Stimulated activated CD4-positive, alpha-beta T cell treated with anti-CD3 and anti-CD28 coated beads, Interleukin-12 subunit alpha, Interleukin-12 subunit beta, amount 100 ng/mL, for 4 hours (primary cell): ENCODE data around the gene XPR1.
"Not testable (repeated sequence)": the region's sequence is repeated elsewhere in the genome, so short reads cannot be mapped to it uniquely, and the experiment has no call there.

ENCODE experiments used
- DNase-seq: peaks from one replicate; pipeline ENCODE4 v3.0.0-alpha.2; 2020

XPR1 gene

DNA sequence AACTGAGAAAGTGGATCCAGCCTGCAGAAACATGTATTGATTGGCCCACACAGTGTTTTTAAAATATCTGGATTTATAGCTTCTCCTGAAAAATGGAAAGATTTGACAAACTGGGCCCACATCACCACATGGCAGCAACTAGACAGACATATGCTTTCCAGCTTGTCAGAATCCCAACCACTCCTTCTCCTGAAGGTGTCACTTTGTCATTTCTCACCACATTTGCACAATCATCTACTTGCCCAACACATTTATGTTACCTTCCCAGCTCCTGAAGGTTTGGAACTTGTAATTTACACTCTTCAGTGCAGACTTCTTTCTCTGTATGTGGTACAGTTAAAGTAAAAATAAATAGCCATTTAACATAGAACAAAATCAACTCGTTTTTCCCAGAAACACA is 154.8 kb downstream of the XPR1 start:
- DNase-seq, result no peak

GRCh38 chr1:180787628-180788307 is 155.9 kb downstream of the XPR1 start:
- no peak for DNase-seq

GRCh38 chr1:180789460-180789859 is 157.6 kb downstream of the XPR1 start:
- no peak for DNase-seq

DNA sequence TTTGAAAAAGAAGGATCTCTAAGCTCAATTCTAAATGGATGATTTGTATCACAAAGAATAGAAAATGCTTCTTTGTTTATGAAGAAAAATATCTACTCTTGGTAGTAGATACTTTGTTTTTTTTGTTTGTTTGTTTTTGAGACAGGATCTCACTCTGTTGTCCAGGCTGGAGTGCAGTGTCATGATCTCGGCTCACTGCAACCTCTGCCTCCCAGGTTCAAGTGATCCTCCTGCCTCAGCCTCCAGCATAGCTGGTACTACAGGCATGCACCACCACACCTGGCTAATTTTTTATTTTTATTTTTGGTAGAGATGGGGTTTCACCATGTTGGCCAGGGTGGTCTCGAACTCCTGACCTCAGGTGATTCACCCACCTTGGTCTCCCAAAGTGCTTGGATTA is 159.3 kb downstream of the XPR1 start:
- not testable (repeated sequence) for DNase-seq

DNA sequence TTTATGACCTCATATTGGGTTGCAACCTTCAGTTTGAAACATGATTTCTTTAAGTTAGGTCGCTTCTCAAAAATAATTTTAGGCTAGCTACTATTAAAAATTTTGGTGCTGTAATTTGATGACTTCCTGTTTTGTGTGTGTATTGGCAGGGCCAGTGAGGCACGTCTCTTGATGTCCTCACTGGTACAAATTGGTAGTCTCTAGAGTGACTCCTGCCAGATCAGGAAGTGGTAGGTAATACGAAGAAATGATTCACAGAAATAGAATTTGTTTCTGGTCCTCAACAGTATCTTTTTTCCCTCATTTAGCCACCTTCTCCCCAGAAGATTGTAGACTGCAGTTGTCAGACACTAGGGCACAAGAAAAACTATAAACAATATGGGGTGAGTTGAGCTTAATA is 160.0 kb downstream of the XPR1 start:
- no peak for DNase-seq

DNA sequence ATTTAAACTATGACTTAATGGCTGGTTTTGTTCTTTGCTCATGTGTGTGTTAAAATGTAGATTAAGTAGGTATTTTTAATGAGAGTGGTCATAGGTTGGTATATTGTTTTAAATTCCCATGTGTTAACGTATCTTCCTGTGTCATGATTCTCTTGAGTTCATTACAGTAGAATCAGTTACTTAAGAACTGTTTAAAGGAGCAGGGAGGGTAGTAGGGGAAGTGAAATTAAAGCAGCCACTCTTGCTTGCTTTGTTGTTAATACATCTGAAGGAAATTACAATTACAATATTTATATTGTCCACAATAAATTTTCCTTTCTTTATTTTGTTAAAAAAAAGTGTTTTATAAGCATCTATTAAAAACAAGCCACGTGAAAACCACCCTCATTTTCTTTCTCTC is 161.6 kb downstream of the XPR1 start:
- DNase-seq, result no peak

DNA sequence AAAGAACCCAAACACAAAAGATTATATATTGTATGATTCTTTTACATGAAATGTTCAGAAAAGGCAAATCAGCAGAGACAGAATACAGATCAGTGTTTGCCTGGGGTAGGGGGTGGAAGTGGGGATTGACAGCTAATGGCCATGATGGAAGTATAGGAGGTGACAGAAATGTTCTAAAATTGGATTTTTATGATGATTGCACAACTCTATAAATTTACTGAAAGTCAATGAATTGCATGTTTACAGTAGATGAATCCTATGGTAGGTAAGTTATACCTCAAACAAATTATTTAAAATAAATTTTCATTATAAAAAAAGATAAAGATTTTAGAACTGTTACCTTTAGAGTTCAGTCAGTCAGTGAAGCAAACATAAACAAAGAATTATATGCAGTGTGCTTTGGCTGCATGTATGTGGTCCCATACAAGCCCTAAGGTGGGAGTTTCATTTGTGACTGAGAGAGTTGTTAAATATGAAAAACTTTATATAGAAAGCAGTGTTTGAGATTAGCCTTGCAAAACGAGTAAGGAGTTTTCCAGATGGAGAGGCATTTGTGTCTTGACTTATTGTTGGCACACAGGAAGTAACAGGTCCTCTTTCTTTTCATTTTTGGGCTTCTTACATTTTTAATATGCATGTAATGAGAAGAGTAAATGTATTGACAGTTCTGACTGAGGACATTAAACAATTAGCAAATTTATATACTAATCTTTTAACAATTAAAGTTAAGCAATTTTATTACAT is 165.2 kb downstream of the XPR1 start:
- DNase-seq, result no peak

- DNase-seq, result no peak
Measured at GRCh38 chr1:180800945-180801344, 169.1 kb downstream of the XPR1 start.

GRCh38 chr1:180802813-180803212 is 171.0 kb downstream of the XPR1 start:
- no peak for DNase-seq

DNA sequence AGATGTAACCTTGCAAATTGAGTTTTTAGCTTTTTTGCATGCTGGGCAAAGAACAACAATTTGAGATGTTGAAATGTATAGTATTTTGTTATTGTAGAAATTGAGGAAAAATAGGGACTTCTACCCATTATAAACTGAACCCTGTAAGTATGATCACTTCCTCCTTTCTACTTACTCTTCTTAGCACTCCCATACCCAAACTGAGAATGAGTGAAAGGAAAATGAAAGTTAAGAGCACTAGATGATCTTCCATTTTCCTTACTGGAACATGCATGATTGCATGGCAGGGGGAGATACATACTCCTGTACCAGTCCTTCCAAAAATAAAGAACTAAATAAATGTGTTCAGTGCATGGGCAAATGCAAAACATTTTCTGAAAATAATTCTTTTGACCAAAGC is 173.5 kb downstream of the XPR1 start:
- no peak for DNase-seq

GRCh38 chr1:180811298-180811697 is 179.5 kb downstream of the XPR1 start:
- DNase-seq, result no peak

GRCh38 chr1:180811886-180812285 is 180.1 kb downstream of the XPR1 start:
- DNase-seq, result no peak

- no peak for DNase-seq
Measured at GRCh38 chr1:180814258-180814657, 182.4 kb downstream of the XPR1 start.

DNA sequence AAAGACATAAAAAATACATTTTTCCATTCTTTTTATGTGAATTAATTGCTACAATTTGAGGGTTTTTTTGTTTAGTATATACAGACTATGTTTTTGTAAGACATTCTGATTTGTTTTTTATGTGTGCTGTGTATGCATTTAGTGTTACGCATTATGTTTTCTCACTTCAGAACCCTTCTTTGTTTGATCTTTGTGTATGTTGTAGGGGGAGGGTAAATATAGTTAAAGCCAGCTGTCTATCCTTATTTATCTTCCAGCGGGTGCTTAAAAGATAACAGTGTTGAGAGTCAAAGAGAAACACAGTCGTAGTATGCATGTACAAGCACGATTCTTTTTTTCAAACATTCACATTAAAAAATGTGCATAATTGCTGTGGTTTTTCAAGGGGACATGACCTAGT is 183.4 kb downstream of the XPR1 start:
- DNase-seq, result no peak

GRCh38 chr1:180816132-180816531 is 184.3 kb downstream of the XPR1 start:
- no peak for DNase-seq

GRCh38 chr1:180821970-180822369 is 190.1 kb downstream of the XPR1 start:
- no peak for DNase-seq

DNA sequence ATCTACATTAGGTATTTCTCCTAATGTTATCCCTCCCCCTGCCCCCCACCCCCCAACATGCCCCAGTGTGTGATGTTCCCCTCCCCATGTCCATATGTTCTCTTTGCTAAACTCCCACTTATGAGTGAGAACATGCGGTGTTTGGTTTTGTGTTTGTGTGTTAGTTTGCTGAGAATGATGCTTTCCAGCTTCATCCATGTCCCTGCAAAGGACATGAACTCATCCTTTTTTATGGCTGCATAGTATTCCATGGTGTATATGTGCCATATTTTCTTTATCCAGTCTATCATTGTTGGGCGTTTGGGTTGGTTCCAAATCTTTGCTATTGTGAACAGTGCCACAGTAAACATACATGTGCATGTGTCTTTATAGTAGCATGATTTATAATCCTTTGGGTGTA is 199.7 kb downstream of the XPR1 start:
- DNase-seq, result not testable (repeated sequence)

GRCh38 chr1:180833180-180833579 is 201.4 kb downstream of the XPR1 start:
- not testable (repeated sequence) for DNase-seq

DNA sequence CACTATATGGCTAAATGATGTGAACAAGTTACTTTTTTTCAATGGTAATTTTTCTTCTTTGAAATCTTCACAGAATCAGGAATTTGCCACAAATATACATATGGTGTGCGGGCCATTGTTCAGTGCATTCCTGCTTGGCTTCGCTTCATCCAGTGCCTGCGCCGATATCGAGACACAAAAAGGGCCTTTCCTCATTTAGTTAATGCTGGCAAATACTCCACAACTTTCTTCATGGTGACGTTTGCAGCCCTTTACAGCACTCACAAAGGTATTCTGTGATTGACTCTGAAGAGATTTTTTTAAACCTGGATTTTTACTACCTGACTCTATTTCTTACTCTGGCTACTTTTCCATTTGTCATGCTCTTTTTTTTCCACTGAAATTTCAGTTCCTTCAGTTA is 204.6 kb downstream of the XPR1 start:
- no peak for DNase-seq

DNA sequence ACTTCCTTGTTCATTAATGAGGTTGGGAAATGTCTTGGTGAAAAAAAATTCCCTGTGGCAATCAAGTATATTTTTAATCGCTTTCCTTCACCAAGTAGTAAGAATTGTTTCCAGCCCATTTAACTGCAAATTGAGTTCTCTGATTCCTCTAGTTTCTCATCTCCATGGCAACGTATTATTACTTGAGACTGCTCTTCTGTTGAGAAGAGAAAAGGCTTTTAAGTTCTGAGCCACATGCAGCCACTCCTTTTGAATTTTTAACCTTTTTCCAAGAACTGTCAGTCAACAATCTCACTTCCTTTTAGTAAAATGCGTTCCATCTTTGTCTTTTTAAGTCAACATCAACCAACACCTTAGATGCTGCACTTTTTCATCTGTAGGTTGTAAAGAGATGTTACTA is 205.2 kb downstream of the XPR1 start:
- DNase-seq, result no peak

DNA sequence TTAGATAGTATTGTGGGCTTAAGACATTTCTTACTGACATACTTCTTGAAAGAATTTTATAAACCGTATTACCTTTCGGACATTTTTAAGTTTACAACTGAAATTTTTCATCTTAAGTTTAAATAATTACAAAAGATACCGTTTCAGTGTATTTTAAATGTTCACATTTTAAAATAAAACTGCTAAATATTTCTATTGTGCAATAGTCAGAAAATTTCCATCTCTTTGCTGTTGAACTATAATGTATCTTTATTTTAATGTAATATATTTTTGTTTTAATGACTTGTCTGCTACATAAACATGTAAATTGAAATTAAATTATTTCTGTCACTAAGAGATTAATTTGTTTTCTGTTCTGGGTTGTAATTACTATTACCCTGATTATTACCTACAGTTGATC is 206.7 kb downstream of the XPR1 start:
- DNase-seq, result no peak

DNA sequence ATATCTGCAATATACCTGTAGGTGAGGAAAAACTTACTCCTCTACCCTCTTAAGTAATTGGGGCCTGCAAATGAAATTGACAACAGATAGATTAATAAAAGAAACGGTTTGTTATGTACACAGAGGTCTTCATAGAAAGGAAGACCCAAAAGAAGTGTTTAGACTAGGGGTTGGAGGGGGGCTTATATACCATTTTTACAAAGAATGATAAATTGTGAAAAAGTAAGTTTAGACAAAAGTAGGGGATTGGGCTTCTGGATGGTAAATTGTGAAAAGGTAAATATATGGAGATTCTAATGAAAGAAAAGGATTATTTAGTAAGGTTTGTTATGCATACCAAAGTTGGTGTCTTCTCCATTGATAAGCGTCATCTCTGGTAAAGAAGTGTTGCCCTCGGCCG is 207.7 kb downstream of the XPR1 start:
- no peak for DNase-seq

GRCh38 chr1:180841415-180841814 is 209.6 kb downstream of the XPR1 start:
- no peak for DNase-seq

DNA sequence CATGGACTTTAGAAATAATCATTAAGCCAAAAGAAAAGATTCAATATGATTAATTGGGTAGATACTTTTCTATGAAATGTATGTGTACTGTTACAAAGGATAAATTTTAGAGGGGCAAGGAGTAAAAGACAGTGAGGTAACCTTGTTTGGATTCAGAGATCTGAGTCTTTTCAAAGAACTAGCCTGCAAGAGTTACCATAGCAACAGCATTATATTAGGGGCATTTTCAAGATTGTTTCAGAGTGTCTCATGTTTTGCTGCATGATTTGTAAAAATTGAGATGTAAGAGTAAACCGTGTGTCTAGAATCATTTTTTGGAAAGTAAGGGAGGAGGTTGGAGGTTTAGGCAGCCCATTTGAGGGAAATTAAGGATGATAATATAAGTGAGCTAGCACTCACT is 210.2 kb downstream of the XPR1 start:
- DNase-seq, result no peak
